NOMO-1 (cell line): ENCODE data around the gene BABAM2.

Source experiments
- DNase-seq, 2 experiments: peaks; one replicate each; lab custom pipeline; 2025; ENCODE audit not compliant: unreplicated experiment in 2 of 2; lab: John Stamatoyannopoulos, UW

The BABAM2 gene

DNA sequence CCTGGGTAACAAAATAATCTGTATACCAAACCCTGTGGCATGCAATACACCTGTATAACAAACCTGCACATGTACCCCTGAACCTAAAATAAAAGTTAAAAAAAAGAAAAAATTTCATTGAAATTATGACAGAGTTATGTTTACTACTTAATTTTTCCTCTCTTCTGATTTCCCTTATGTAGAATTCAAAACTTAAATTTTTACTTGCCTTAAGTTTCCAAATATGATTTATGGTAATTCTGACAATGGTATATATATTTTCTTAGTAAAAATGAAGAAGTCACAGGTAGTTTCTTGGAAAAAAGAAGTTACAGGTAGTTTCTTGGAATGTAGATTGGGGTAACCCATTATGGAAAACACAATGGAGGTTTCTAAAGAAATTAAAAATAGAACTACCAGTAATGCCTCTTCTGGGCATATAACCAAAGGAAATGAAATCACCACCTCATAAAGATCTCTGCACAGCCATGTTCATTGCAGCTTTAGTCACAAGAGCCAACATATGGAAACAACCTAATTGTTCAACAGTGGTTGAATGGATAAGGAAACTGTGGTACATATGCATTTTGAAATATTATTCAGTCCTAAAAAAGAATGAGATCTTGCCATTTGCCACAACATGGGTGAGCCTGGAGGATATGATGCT lies 164.9 kb downstream of the BABAM2 start:
- DNase-seq: peak in 1 of 2 experiments; percentile 9

DNA sequence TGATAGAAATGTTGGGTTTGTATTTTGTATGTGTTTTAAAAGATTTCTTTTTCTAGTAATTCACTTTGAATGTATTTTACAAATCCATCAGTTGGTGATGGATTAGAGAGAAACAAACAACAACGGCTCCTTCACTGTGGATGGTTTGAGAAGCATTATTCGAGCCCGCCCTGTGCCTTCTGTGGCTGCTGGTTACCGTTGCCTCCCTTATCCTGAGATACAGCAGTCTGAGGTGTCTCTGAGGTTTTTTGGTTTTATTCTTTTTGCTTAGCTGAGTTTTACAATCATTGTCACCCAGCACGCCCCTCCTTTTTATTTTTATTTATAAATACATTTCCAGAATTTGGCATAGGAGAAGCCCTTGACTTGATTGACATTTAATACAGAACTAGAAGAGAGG lies 168.3 kb downstream of the BABAM2 start:
- DNase-seq: no peak

DNA sequence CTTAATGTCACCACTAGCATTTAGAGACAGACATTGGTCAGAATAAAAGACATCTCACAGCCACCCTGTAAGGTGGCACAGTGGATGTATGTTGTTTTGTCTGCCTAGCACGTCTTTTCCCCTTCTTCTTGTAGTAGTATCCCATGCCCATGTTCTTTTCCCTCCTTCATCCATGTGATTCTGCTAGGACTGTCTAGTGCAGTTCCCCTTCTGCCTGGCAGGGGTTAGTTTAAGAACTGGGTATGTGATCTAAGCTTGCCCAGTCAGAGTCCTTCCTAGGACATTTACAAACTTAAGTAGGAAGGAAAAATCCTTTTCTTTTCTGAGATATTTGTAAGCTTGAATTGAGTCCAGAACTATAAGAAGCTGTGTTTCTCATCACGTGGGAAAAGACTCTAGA lies 172.3 kb downstream of the BABAM2 start:
- DNase-seq: no peak

DNA sequence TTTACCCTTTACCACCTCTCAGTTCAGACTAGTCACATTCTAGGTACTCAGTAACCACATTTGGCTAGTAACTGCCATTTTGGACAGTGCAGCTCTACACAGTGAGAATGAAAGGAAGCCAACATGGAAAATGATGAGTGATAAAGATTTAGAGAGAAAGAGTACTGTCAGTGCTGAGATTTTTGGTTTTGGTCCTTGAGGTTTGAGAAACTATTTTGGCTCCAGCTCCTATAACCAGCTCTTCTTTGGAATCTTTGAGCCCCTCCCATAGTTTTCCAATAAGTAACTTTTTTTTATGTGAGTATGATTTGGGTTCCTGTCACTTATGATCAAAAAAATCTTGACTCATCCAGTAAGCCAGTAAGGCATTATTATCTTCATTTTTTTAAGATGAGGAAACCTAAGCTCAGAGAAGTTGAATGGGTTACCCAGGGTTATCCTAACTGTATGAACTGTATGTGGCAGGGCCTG lies 173.0 kb downstream of the BABAM2 start:
- DNase-seq: no peak

DNA sequence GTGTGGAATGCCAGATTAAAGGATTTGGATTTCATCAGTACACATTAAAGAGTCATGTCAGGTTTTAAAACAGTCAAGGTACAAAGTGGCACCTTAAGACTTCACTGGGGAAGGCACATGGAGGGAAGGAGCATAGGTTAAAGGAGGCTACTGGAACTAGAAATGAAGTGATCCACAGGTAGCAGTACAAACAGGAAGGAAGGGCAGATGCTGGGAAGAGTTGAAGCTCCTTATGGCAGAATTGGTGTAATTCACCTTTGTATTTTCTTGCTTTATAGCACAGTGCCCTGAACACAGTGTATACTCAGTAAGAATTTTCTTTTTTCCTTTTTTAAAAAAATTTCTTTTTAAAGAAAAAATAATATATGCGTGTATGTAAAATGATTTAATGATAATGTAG lies 177.1 kb downstream of the BABAM2 start:
- DNase-seq: no peak

DNA sequence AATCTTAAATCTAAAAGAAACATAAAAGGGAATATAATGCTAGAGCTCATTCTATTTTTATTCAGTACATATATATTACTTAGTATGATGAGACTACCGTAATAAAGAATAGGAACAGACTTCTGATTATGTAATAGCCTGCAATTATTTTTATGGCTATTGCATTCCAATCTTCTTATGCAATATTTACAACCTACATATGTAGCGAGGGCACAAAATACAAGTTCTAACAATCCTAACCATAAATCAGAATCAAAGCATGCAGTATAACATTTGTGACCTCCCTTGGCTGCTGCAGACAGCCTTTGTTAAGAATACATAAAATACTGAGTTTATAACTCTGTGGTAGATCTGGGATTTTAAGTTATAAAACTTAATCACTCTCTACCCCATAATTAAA lies 177.6 kb downstream of the BABAM2 start:
- peak; percentile 69 to 91 for DNase-seq

DNA sequence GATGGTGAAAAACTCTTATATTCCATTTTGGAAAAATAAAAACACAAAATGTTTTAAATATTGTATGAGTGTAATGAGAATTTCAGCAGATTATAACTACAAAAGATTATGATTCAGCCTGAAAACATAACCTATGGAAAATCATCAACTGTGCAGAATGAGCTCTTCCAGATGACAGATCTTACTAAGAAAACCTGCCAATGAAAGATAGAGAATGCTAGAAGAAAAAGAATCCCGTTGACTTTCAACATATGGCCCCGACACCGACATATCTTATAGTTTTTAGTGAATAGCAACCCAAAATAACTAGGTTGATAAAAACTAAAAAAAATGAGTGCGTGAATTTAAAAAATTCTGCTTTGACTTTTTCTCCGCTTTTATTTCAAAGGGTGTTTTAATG lies 178.0 kb downstream of the BABAM2 start:
- DNase-seq: no peak

DNA sequence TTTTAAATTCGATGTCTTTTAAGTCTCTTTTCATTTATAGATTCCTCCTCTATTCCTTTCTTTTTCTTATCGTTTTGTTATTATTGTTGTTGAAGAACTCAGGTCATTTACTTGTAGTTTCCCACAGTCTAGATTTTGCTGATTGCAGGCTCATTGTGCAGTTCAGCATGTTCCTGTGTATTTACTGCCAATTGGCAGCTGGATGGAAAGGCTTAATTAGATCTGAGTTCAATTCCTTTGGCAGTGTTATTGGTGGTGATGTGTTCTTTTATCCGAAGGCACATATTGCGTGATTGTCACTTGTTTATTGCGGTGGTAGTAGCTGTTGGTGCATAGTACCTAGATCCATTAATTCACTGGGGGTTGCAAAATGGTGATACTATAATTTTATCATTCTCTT lies 180.7 kb downstream of the BABAM2 start:
- no peak for DNase-seq

DNA sequence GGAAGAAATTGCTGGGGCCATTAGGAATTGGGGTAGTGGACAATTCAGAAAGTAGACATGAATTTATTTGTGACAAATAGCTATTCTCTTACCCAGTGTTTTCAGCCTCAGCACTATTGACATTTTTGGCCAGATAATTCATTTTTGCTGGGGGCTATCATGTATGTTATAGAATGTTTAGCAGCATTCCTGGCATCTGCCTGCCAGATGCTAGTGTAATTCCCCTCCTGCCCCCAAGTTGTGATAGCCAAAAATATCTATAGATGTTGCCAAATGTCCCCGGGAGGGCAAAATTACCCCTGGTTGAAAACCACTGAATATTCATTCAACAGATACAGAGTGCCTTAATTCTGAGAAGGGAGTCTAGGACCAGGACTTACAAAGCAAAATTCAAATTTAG lies 183.6 kb downstream of the BABAM2 start:
- DNase-seq: no peak

DNA sequence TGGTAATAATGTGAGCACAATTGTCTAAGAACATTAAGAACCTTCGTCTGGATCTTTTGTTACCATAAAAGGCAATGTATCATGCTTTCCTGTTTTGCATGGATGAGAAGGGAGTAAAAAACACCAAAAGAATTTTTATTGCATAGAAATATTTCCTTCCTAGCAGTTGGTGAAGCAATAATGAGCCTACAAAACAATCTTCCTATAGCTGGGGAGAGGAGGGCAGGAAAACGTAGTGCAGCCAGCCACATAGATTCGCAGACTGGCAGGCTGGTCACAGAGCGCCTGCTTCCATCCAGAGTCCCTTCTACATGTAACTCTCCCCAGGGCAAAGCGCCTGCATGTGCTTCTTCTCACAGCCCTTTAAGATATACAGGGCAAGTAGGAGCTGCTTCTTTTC lies 190.4 kb downstream of the BABAM2 start:
- peak; percentile 34 to 41 for DNase-seq

DNA sequence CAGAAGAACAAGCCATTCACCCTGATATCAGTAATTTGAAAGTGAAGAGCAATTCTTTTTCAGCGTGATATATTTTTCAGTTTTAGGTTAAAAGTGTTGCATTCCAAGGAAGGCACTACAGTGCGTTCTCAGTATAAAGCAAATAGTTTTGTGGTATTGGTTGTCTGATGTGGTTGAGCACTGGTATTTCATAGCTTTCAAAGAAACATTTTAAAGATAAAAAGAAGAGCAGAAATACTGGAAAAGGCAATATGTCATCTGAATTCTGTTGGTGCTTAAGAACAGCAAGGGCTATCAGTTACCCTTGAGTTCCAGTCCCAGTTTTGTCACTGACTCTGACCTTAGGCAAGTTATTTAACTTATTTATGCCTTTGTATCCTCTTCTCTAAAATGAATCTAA lies 191.6 kb downstream of the BABAM2 start:
- no peak for DNase-seq

DNA sequence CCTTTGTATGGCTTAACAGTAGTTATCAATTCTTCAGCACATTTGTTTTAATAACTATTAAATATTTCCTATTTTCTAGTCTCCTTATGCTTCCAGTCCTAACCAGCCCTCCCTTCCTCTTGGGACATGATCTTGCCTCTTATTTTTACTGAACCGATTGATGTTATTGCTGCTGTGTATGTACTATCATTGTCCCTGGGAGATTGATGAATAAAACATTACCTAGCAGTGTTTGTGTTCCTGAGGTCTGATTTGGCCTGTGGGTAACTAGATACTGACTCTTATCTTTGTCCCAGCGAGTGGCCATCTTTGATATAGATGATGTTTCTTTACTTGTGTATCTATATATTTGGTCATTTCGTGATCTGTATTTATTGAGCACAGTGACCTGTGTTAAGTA lies 192.9 kb downstream of the BABAM2 start:
- DNase-seq: no peak

DNA sequence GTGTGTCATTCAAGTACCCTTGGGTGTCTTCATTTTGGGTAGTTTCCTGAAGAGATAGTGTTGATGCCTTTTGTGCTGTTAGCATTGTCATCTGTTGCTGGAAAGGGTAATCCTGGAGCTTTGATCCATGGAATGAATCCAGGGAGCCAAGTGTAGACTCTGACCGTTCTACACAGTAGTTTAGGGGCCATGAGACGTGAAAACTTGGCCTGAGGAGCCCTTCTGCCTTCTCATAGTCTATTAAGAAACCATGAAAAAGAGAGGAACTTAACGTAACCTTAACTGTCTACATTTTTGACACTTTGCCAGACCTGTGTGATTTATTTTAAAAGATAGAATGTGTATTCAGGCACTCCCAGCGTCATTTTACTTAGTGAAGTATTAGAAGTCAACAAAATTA lies 194.0 kb downstream of the BABAM2 start:
- DNase-seq: peak; percentile 55 to 78

DNA sequence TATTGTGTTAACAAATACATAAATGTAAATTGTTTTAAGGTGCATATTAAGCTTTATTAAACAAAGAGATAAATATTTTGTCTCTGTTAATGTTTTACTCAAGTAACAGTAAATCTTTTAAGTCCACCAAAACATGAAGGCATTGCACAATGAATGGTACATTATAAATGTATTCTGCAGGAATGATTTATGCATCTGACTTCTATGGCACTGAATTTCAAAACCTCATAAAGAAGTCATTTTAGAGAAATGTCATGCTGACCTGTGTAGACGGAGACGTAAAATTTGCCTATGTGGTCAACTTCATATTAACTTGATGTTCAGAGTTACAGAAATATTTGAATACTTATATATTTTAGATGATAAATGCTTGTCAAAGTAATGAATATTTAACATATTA lies 194.7 kb downstream of the BABAM2 start:
- peak; percentile 26 to 80 for DNase-seq

DNA sequence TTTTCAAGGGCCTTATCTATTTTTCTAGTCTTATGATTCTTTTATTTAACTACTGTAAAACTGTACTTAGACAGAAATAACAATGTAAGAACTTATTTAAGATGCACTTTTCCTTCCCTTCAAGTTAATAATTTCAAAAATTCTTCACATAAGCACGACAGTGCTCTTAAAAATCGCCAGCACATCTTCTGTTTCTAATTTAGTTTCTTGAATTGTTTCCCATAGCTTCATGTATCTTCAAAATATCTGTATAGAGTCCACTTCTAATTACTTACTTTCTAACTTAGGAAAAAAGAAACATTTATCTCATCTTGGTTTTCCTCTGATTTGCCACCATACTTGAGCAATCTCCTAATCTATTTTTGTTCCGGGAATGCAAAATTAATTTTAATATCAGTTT lies 196.1 kb downstream of the BABAM2 start:
- DNase-seq: no peak

DNA sequence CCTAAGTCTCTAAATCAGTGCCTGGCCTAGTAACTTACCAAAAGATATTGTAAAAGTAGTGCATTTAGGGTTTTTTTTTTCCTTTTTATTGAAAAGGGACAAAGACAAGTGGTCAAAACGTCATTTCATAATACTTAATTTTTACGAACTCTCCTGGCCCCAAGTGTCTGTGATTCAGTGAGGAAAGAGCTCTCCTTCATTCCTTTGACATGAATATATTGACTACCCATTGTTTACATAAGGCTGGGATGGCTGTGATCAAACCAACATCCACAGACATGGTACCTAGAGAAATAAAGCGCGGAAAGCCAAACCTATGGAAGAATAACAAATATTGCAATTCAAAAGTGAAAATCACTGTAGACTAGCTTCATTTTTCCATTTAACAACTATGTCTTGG lies 198.4 kb downstream of the BABAM2 start:
- no peak for DNase-seq

DNA sequence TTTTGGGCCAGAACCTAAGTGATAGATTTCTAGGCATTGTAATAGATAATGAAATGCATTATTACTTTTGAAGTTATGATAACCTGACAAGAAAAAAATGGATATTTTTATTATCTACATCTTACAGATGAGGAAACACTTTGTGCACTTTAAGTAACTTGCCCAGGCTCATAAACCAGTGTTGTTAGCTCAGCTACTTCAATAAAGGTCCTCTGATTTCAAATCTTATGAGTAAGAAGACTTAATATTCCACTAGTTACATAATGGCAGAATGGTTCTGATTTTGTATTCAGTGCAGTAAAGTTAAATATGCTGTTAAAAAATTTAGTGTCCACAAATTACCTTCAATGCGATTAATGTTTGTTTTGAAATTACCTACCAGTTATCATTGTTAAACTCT lies 199.0 kb downstream of the BABAM2 start:
- DNase-seq: no peak

DNA sequence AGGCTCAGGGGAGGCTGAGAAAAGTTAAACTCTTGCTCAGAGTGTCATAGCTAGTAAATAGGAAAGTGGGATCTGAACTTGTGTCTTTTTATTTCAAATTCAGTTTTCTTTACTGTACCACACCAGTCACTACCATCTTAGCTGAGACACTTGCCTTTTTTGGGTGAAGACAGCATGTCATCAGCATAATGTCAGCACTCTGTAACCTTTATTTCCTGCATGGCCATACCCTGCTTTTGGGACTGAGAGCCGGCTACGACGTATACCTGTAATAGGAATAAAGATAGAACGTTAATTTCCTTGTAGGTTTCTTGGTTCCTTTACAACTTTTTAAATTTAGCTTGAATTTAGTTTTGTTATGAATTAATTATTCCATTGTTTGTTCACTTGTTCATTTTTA lies 202.8 kb downstream of the BABAM2 start:
- DNase-seq: no peak

DNA sequence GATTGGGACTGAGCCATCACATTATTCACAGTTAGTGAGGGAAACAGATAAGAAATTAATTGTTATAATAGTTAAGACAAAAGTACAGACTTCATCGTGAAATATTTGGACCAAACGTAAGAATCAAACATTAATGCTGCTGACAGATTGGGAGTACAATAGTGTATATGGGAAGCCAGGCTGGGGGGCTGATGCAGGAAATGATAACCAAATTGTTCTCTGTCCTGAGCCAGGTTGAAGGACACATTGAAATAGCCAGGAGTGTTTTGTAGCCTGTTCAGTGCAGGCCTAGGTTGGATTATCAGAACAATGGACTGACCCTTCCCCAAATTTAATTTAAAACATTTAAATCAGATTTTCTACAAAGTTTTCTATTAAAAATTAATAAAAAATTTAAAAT lies 203.2 kb downstream of the BABAM2 start:
- no peak for DNase-seq

DNA sequence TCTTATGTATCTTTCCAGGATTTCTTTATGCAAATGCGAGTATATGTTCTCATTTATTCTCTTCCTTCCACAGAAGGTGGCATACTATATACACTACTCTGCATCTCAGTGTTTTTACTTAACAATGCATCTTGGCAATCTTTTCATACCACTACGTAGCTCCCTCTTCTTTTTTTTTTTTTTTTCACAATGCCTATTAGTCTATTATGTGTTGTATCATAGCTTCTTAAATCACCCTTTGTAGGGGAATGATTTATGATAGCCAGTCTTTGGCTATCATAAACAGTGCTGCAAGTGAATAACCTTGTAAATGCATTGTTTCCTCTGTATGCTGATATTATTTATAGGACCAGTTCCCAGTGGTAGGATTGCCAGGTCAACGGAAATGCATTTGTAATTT lies 204.2 kb downstream of the BABAM2 start:
- DNase-seq: no peak

DNA sequence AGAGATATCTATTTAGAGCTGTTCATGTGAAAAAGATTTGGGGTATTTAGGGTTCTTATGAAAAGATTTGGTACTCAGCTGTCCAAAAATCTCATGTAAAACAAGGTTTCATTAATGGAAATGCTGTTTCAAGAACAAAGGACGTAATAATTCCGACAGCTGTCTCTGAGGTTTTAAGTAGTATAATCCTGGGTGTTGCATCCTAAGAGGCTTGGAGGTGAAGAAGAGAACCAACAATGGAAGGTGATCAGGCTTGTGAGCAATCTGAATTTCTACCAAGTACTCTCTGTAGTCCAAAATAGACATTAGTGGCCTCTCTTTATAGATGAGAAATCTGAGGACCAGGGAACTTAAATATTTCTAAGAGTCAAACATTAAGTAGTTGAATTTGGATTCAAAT lies 205.1 kb downstream of the BABAM2 start:
- no peak for DNase-seq

DNA sequence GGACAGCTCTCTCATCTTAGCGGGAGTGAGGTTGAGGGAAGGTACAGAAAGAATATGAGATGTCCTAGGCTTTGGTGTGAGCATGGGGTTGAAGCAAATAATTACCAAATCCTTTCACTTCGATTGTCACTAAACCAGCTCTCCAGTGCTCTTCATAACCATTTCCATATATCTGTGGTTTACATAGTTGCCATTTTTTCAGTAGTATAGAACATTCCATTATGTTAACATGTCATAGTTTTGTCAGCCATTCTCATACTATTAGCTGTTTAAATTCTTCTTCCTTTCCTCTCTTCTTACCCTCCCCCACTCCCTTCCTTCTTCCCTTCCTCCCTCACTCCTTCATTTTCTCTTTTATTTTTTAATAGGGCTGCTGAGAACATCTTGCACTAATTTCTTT lies 205.9 kb downstream of the BABAM2 start:
- no peak for DNase-seq

DNA sequence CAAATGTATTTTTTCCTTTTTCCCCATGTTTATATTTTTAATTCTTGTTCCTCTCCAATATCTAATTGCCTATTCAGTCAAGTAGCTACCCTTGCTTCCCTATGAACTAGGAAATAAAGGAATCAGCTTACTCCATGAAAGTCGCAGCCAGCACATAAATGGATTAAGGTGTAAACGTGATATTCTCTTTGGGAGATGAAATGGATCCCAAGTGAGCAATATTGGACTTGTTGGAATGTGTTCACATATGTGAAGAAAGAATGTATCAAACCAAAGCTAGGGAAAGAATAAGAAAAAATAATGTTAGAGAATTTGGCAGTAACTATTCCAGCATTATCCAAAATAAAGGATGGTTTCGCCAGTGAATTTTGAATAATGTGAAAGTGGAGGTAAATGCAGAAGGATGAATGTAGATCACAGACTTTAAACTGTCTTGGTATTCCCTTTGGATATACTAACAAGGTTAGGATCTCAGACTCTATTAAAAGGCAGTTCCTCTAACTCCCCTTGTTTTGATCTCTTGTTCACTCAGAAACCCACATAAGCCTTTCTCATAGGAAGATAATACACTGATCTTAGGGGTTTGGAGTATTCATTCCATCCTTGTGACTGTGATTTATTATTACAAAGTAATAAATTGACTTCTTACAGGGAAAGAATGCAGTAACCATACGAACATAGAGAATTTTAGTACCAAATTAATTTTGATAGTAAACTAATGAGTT lies 208.1 kb downstream of the BABAM2 start:
- DNase-seq: no peak
